HG02642 (cell line): ENCODE measurements around the gene INO80D.
"Not testable (repeated sequence)": the region's sequence is repeated elsewhere in the genome, so short reads cannot be mapped to it uniquely, and the experiment has no call there.

Source experiments
- ATAC-seq: cut with Tn5 transposase; IDR thresholded peaks from one replicate; pipeline ENCODE4 v1.9.1; 2021; ENCODE audit warnings: mild to moderate bottlenecking; ENCODE audit not compliant: unreplicated experiment, poor library complexity

The INO80D gene

GRCh38 chr2:206035393-206035792, 50.6 kb downstream of the INO80D start:
- ATAC-seq, result not testable (repeated sequence)

- not testable (repeated sequence) for ATAC-seq
These were observed 52.5 kb downstream of the INO80D start for GRCh38 chr2:206033452-206033851.

- no peak for ATAC-seq
These were observed 53.9 kb downstream of the INO80D start for GRCh38 chr2:206031950-206032567.

- peak; percentile 73 for ATAC-seq
These were observed 54.7 kb downstream of the INO80D start for GRCh38 chr2:206031162-206031784.

GRCh38 chr2:206028101-206028500, 57.9 kb downstream of the INO80D start:
- ATAC-seq, result no peak

GRCh38 chr2:206023183-206023582, 62.8 kb downstream of the INO80D start:
- no peak for ATAC-seq

GRCh38 chr2:206020171-206020570, 65.8 kb downstream of the INO80D start:
- no peak for ATAC-seq

- ATAC-seq, result not testable (repeated sequence)
These were observed 70.2 kb downstream of the INO80D start for GRCh38 chr2:206015746-206016145.

GRCh38 chr2:206011795-206012194, 74.2 kb downstream of the INO80D start:
- no peak for ATAC-seq

GRCh38 chr2:206011018-206011614, 74.9 kb downstream of the INO80D start:
- ATAC-seq, result no peak

- ATAC-seq, result no peak
These were observed 81.8 kb downstream of the INO80D start for GRCh38 chr2:206004004-206004693.

GRCh38 chr2:206002440-206002839, 83.5 kb downstream of the INO80D start:
- no peak for ATAC-seq

GRCh38 chr2:206001912-206002311, 84.1 kb downstream of the INO80D start:
- no peak for ATAC-seq

GRCh38 chr2:206000776-206001175, 85.2 kb downstream of the INO80D start:
- ATAC-seq, result no peak

- no peak for ATAC-seq
These were observed 87.4 kb downstream of the INO80D start for GRCh38 chr2:205998583-205998982.

- no peak for ATAC-seq
These were observed 89.8 kb downstream of the INO80D start for GRCh38 chr2:205996161-205996560.

- no peak for ATAC-seq
These were observed 90.7 kb downstream of the INO80D start for GRCh38 chr2:205995260-205995659.

- ATAC-seq, result no peak
These were observed 91.6 kb downstream of the INO80D start for GRCh38 chr2:205994344-205994743.

- ATAC-seq, result no peak
These were observed 95.9 kb downstream of the INO80D start for GRCh38 chr2:205990104-205990503.

- ATAC-seq, result no peak
These were observed 96.5 kb downstream of the INO80D start for GRCh38 chr2:205989271-205990071.
